HG02571 (cell line): ENCODE results near the gene TBXAS1.

Source experiments
- ATAC-seq: cut with Tn5 transposase; IDR thresholded peaks from one replicate; pipeline ENCODE4 v1.9.1; 2021; ENCODE audit warnings: mild to moderate bottlenecking, moderate library complexity; ENCODE audit not compliant: unreplicated experiment

TBXAS1 gene

DNA sequence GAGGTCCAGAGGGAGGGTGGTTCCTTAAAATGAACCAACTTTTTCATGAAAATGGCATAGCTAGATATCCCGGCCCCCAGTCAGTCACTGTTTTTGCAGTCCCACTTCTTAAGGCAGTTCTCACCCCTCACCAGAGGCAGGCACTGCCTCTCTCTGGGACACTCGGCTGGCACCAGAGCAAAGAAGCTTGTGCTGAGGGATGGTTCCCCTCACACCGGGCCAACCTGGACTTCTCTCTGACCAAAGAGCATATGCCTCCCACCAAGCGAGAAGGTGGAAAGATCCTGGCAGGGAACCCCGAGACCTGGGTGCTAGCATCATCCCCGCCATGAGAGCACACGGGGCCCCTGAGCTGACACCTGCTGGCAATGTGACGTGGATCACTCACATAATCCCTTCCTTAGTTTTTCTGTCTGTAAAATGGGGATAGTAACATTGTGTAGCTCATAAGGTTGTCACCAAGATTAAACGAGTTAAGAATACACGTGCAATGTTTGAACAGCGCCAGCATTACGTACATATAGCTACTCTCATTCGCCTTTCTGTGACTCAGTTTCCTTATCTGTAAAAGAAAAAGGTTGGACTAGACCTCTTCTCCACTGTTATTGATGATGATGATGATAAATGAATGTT lies 145.2 kb downstream of the TBXAS1 start:
- no peak for ATAC-seq

DNA sequence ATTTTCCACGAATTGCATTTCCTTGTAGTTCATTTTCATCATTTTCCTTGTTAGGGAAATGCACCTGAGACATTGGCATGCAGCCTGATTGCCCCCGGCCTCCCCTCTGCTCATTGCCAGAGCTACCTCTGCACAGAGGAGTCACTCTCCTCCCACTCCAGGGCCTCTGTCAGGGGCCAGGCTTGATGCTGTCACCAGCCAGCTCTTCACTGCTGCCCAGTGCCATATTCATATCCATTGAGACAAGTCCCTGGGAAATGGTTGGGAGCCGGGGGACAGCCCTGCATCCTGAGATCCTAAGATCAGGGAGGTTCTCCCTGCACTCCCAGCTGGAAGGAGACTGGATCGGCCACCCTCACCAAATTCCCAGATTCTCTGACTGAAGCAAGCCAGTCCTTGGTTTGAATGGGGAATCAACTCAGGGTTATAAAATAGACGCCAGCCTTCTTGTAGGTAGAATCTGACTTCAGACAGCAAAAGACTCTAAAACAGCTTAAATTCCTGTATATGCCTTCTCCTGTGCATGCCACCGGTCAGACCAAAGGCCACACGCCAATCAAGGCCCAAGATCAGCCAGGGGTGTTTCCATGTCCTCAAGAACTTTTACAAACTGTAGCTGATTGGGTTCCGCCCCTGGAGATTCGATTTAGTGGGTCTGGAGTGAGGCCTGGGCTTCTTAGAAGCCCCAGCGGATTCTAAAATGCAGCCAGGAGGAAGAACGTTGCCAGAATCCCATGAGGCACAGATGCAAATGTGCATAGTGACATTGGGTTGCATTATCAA lies 147.2 kb downstream of the TBXAS1 start:
- ATAC-seq, result no peak

DNA sequence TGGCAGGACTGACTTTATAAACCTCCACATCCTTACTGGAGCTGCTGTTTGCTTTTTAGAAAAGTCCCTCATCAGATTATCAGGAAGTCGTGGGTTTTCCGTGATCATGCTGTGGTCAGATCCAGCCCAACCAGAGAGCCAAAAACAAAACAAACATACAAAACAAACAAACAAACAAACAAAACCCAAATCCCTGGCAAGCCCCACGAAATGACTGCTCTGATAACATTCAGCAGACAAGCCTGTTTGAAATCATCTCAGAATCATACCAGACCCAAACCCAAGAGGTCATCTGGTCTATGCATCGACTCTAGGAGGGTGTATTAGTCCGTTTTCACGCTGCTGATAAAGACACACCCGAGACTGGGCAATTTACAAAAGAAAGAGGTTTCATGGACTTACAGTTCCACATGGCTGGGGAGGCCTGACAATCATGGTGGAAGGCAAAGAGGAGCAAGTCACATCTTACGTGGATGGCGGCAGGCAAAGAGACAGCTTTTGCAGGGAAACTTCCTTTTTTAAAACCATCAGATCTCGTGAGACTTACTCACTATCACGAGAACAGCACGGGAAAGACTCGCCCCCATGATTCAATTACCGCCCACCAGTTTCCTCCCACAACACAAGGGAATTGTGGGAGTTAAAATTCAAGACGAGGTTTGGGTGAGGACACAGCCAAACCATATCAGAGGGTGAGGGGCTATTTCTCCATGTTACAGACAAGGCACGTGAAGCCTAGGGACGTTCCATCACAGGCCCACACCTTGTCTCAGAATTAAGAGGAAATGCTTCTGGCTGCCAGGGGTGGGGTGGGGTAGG lies 148.0 kb downstream of the TBXAS1 start:
- ATAC-seq, result no peak

DNA sequence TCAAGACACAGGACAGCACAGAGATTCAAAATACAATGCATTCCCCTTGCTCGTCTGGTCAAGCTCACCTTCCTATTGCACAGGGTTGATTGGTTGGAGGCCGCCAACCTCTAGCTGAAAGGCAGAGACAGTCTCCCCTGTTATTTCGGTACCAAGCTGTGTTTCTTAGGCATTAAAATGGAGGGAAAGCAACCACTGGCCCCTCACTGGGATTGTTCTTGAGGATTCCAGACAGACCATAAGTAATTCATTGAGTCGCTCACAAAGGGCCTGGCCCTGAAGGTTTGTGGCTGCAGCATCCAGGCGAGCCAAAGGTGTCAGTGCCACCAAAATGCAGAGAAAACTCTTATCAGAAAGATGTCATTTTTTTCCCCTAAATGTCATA lies 152.4 kb downstream of the TBXAS1 start:
- ATAC-seq, result no peak

DNA sequence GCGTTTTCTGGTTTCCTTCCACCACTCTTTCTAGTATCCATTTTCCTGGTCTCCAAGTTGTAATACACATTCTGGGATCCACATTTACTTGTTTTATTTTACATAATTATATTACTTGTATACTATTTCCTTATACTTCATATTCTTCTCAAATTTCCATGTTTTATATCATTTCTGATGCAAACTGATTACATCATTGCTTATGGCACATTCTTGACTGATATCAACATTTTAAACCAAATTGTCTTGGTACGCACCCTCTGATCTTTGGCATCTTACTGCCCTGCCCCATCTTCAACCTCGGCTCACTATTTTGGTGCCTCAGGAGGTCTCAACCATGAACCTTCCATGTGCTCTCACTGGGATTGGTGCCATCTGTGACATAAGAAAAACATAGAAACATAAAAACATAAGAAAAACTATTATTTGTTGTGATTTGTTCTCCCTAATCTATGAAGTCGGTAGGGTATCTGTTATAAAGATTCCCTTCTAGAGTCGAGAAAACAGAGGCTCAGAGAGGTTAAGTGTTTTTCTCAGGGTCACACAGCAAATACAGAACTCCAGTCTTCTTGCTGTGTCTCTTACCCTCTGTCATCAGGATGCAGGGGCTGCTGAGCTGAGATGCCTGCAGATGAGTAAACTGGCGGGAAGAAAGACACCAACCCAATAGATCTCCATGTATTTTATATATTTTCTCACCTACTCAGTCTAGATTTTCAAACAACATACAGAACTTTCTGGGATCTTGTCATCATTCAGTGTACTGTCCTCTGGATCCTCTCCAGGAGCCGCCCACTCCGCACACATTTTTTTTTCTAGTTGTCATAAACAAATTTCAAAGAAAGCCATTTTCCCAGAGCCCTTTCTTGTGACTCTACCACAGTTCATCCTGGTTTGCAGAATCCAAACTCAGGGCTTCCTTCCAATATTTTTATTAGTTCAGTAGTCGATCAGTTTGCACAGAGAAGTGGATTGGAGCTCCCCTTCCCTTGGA lies 154.2 kb downstream of the TBXAS1 start:
- ATAC-seq, result no peak

DNA sequence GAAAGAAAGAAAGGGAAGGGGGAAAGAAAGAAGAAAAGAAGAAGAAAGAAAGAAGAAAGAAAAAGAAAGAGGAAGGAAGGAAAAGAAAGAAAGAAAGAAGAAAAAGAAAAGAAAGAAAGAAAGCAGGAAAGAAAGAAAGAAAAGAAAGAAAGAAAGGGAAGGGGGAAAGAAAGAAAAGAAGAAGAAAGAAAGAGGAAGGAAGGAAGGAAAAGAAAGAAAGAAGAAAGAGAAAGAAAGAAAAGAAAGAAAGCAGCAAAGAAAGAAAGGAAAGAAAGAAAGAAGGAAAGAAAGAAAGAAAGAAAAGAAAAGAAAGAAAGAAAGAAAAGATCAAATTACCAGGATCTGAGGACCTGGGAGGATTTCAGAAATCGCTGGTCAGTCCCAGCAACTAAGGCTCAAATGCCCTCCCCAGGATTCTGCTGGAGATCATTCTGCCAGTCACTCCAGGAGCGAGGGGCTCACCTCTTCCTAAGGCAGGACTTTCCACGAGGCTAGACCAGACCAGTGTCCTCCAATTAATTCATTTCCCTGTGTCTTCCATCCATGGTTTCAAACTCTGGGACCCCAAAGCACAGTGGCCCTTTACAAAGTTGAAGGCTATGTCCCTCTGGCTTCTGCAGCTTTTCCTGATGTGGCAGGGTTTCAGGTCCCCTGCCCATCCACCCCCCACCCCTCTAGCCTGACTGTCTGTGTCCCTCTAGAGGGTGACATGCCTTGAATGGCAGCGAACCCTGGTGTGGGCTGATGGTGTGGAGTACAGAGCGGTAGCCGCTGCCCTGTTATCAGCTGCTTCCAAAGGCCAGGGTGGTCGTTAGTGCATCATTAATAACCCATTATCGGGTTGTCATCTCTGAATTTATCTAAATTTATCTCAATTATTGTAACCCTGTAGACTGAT lies 155.8 kb downstream of the TBXAS1 start:
- no peak for ATAC-seq

DNA sequence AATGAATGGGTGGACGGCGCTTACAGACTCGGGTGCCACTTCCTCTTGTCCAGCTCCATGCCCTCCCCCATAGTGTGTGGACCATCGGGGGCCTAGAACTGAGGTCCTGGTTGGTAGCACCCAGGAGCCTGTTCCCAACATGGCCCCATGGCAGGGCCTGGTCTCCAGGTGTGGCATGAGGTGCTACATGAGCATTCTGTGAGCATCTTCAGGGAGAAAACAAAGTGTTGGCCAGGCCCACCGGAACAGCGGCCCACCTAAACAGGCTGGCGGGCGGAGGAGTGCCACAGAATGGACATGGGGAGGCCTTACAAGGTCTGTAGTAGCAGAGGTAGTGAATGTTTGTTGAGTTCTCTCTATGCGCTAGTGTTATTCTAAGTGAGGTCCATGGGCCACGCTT lies 156.7 kb downstream of the TBXAS1 start:
- ATAC-seq, result no peak

DNA sequence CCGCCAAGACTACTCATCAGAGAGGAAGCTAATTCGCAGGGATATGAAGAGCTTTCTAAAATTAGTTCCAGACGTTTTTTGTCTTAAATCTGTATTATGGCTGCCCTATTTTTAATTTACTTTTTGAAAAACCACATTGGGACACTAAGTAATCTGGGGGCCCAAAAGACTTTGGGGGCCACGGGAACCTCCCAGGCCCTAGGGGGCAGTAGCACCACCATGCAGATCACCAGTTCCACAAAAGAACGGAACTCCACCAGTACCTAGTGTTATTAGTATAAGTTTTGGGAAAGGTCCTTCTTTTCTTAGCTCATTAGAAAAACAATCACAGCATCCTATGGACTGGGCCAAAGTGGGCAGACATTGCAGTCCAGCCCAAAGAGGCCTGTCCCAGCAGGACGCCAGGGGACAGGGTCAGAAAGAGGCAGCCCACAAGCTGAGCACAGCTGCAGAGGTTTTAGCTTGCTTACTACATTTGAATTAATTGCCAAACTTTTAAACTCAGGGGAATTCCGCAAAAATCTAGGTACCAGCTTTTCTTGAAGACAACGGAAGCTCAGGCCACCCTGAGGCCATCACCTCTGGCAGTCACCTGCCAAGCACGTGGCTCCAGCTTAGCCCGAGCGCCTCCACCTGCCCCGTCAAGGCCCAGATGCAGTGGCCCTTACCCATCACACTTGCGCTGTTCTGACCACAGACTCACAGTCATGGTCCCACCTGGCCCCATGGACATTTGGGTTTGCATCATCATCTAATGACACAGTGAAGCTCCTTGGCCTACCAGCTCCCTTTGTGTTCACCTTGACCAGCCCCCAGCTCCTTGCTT lies 158.8 kb downstream of the TBXAS1 start:
- no peak for ATAC-seq

DNA sequence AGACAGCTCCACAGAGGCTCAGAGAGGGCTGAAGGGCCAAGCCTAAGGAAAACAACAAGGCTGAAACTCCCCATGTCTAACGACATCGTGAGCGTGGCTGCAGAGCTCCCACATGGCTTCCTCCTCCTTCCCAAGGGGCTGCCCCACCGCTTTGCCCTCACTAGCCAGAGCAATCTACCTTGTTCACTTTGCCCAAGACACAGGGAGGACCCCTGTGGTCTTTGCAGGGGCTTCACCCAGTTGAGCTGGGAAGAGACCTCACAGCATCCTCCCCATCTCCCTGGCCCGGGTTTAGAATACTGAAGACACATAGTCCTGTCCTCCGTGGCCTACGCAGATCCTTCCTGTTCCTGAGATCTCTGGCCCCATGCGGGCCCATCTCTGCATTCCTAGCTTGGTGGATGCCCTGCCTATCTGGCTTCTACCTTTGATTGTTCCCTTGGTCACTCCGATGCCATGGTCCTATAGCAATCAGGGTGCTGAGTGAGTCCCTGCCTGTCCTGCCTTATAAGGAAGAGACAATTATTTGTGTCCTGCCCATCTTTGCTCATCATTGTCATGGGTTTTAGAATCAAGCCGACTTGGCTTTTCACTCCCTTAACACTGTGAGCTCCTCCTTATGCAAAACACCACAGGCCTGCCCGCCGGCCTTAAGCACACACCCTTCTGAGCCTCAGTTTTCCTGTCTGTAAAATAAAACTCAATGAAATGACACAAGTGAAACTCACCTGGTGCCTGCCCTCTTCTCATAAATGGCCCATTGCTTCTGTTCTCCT lies 160.5 kb downstream of the TBXAS1 start:
- no peak for ATAC-seq

DNA sequence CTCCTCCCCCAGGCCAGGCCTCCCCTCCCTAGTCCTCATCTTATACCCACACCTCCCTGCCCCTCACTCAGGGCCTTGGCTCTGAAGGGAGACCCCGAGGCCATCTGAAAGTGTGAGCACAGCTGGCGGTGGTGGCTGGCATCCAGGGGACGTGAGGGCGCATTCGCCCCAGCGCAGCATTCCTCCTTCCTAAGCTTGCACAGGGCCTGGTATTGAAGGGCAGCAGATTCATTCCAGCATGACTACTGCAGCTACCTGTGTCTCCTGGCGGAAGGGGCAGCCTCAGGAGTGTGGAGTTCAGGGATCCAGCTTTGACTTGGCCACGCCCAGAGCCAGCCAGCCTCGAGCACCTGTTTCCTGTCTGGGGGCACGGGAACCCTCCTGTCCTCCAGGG lies 161.1 kb downstream of the TBXAS1 start:
- no peak for ATAC-seq

DNA sequence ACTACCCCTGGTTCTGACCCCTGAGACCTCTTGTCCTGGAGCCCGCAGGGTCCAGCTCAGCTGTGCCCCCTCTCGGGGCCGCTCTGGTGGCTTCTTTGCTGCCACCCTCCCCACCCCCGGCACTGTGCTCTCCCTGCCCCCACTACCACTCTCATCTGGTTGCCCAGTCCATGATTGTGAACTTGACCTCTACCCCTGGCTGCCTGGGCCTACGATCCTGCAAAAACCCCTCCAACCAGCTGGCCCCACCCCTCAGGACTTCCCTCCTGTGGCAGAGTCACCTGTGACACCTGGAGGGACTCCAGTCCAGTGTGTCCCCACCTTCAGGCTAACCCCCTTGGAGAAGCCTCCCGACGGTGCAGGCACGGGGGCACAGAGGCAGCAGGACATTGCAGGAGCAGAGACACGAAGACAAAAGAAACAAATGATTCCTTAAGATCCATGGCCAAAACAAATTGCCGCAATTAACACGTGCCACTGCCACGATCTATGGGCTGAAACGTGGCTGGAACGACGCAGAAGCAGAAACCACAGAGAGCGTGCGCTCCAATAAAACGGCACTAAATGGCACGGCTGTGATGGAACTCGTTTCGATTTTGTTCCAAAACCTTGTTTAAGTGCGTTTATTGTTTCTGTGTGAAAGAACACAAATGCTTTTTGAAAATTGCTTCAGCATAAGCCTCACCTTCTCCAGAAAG lies 161.7 kb downstream of the TBXAS1 start:
- ATAC-seq, result no peak

DNA sequence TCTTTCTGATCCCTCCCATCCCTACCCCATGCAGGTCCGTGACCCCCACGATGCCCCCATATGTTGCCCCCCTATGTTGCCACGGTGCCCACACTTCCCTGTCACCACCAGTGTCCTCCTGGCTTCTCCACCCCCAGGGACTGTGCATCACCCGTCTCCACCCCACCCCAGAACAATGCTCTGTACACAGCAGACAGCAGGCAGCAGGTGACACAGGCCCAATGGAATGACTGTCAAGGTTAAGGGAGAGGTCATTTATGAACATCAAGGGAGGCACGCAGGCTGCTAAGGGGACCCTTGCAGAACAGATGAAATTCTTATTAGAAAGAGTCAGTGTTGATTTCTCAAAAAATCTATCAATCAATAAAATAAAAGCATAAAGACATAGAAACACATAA lies 162.2 kb downstream of the TBXAS1 start:
- ATAC-seq, result no peak

DNA sequence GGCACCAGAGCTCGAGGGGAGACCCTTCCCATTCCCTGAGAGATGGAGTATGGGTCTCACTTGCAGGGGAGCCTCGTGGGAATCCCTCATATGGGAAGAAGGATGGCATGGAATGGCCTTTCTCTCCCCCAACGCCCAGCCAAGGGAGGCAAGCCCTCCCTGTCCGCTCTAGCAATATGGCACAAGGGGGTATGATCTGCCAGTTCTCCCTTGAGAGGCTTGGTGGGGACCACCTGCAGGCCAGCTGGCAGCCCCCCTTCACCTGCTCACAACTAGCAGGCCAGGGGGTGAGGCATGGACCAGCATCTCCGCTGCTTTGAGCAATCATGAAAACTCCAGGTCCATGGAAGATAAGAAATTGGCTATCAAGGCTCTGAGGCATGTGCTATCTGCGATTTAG lies 162.8 kb downstream of the TBXAS1 start:
- no peak for ATAC-seq

DNA sequence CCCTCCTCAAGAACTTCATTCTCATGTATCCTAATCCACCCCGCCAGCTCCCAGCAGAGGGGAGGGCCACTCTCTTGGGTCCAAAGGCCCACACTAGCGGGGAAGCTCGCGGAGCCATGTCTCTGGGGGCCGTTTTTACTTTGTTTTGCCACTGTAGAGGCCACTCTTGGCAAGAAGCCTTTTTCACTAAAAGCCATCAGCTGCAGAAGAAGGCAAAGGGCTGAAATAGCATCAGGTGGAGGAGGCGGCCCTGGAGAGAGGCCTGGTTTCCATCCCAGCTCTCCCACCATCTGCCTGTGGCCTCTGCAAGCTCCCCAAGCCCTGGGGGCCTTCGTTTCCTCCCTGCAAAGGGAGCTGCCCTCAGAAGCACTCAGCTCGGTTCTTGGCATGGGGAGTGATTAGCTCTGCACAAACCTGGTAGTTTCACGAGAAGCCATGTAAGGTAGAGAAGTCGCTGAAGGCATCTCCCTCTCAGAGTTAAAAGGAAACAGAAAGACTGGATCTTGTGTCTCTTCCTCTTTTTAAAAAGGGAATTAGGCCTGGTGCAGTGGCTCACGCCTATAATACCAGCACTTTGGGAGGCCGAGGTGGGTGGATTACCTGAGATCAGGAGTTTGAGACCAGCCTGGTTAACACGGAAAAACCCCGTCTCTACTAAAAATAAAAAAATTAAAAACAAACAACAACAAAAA lies 163.4 kb downstream of the TBXAS1 start:
- ATAC-seq, result no peak

DNA sequence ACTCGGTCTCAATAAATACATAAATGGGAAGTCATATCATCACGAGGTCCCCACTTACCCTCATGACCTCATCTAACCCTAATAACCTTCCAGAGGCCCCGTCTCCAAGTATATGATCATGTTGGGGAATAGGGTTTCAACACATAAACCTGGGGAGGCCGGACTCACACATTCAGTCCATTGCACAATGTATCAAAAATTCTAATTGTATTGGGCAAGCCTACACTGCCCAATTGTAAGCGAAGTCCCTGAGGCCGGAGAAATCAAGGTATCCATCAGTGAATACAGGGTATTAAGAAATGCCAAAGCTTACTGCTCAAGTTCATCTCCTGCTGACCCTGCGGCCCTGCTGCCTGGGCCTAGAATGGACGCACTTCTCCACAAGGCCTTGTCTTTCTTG lies 164.1 kb downstream of the TBXAS1 start:
- no peak for ATAC-seq

DNA sequence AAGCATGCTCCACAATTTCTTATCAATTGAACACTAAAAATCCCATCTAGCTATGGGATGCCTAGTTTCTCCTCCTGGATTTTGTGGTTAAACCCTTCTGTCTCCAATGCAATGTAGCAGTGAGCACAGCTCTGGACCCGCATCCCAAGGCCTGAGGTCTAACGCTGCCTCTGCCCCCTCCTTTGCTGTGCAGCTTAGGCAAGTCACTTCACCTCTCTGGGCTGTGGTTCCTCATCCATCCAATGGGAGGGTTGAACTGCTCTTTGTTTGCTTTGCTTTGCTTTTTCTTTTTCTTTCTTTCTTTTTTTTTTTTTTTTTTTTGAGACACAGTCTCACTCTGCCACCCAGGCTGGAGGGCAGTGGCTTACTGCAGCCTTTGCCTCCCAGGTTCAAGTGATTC lies 164.5 kb downstream of the TBXAS1 start:
- ATAC-seq, result no peak

DNA sequence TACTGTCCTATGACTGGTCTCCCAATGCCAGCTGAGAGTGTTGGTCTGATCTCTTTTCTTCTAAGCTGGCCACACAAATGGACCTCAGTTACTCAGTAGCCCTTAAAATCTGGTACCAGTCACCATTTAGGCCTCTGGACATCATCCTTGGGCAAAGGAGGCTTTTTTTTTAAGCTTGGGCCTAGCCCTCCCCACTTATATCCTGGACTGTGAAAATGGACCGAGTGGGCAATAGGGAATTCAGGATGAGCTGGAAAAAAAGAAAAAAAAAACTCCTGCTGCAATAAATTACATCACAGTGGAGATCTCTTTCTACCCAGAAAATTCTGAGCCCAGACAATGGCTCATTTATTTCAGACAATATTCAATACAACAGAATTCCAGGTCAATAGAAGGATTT lies 165.3 kb downstream of the TBXAS1 start:
- ATAC-seq, result no peak
